B cell (primary cell): ENCODE measurements around the gene ANKRD11. TPM values are rescaled to one million over a fixed set of nuclear protein-coding genes. Genes with fewer than 3 reads are reported as not detected.

Experiments used
- ATAC-seq: fragments of 200-7000 bp; cut with Tn5 transposase; one replicate; pipeline ENCODE4 v1.10.0; 2021; ENCODE audit warnings: low read depth, mild to moderate bottlenecking, moderate number of reproducible peaks, moderate library complexity
- CTCF ChIA-PET: fragments of 350-600 bp; sonication (Branson Sonifier 250); formaldehyde crosslinking; loops from one replicate; lab custom pipeline; 2021; ENCODE audit warnings: antibody characterized with exemption, inconsistent platforms; lab: Charles Lee
- POLR2A ChIA-PET: fragments of 350-600 bp; sonication (Branson Sonifier 250); formaldehyde crosslinking; loops from one replicate; lab custom pipeline; 2021; ENCODE audit warnings: antibody characterized with exemption; lab: Charles Lee
- DNase-seq: peaks from one replicate; pipeline ENCODE4 v3.0.0; 2013
- H2AFZ ChIP-seq: 2 replicates; pipeline ENCODE4 v1.6.1; 2012; ENCODE audit warnings: mild to moderate bottlenecking, low read depth, low read length; ENCODE audit not compliant: insufficient read depth, poor library complexity, severe bottlenecking
- H3K27ac ChIP-seq, 2 donors: 1 replicate in 1 of 2; 2 replicates in 1 of 2; pipeline ENCODE4 v1.5.1; 2012 to 2013; ENCODE audit warnings: low read length in 2 of 2, mild to moderate bottlenecking in 2 of 2, moderate library complexity in 1 of 2
- H3K27me3 ChIP-seq, 4 experiments: fragments of 200-600 bp in 1 of 4; sonication (generic) in 1 of 4; replicated peaks in 1 of 4; 1 replicate in 2 of 4; 2 replicates in 2 of 4; pipeline versions ENCODE4 v1.6.1 to v1.7.0; 2013 to 2016; ENCODE audit warnings: low read length in 3 of 4, mild to moderate bottlenecking in 2 of 4, mixed read lengths in 1 of 4, moderate library complexity in 1 of 4; ENCODE audit not compliant: insufficient read depth in 4 of 4, control insufficient read depth in 3 of 4; ENCODE audit errors: control extremely low read depth in 1 of 4
- H3K36me3 ChIP-seq, 2 experiments: replicated peaks in 1 of 2; 1 replicate in 1 of 2; 2 replicates in 1 of 2; pipeline versions ENCODE4 v1.6.1 to v1.7.1; 2013; ENCODE audit warnings: low read length in 1 of 2; ENCODE audit not compliant: insufficient read depth in 2 of 2, control insufficient read depth in 1 of 2; ENCODE audit errors: control extremely low read depth in 1 of 2, extremely low read depth in 1 of 2
- H3K4me1 ChIP-seq, 2 donors: fragments of 200-600 bp in 1 of 2; sonication (generic) in 1 of 2; 1 replicate in 1 of 2; 2 replicates in 1 of 2; pipeline versions ENCODE4 v1.5.1 to v1.6.1; 2013 to 2017; ENCODE audit warnings: low read length in 2 of 2; ENCODE audit not compliant: control insufficient read depth in 2 of 2, insufficient read depth in 2 of 2
- H3K4me2 ChIP-seq: replicated peaks from 2 replicates; pipeline ENCODE3; 2012; ENCODE audit warnings: mild to moderate bottlenecking, low read depth, low read length; ENCODE audit not compliant: poor library complexity, severe bottlenecking
- H3K4me3 ChIP-seq, 5 experiments: fragments of 200-600 bp in 1 of 5; sonication (generic) in 1 of 5; 1 replicate in 3 of 5; 2 replicates in 2 of 5; pipeline versions ENCODE4 v1.5.1 to v1.7.0; 2011 to 2016; ENCODE audit warnings: low read length in 4 of 5, mild to moderate bottlenecking in 4 of 5, low read depth in 2 of 5, control low read depth in 1 of 5, moderate library complexity in 1 of 5; ENCODE audit not compliant: insufficient read depth in 1 of 5; ENCODE audit errors: control extremely low read depth in 1 of 5, extremely low read depth in 1 of 5
- H3K79me2 ChIP-seq: fragments of 200-600 bp; sonication (generic); one replicate; pipeline ENCODE4 v1.6.0; 2016; ENCODE audit warnings: low read length; ENCODE audit not compliant: control insufficient read depth, insufficient read depth
- H3K9ac ChIP-seq: fragments of 200-600 bp; sonication (generic); 2 replicates; pipeline ENCODE4 v1.6.1; 2017; ENCODE audit warnings: mild to moderate bottlenecking, low read length, moderate library complexity
- H3K9me3 ChIP-seq, 3 donors: one replicate each; pipeline versions ENCODE4 v1.6.1 to v1.7.1; 2013; ENCODE audit warnings: low read length in 2 of 3; ENCODE audit not compliant: control insufficient read depth in 2 of 3, insufficient read depth in 1 of 3; ENCODE audit errors: control extremely low read depth in 1 of 3
- H4K20me1 ChIP-seq: 2 replicates; pipeline ENCODE4 v1.6.0; 2012; ENCODE audit warnings: mild to moderate bottlenecking, low read length; ENCODE audit not compliant: insufficient read depth, control insufficient read depth, poor library complexity, severe bottlenecking
- H3K27ac Mint-ChIP-seq: one replicate; pipeline ENCODE4 v1.8.0; 2021; ENCODE audit warnings: mixed read lengths
- H3K27me3 Mint-ChIP-seq: one replicate; pipeline ENCODE4 v1.8.0; 2021; ENCODE audit warnings: mixed read lengths
- H3K4me1 Mint-ChIP-seq: one replicate; pipeline ENCODE4 v1.8.0; 2021; ENCODE audit warnings: mixed read lengths
- H3K4me3 Mint-ChIP-seq: one replicate; pipeline ENCODE4 v1.8.0; 2021; ENCODE audit warnings: mixed read lengths
- H3K9me3 Mint-ChIP-seq: one replicate; pipeline ENCODE4 v1.8.0; 2022; ENCODE audit warnings: mixed read lengths; ENCODE audit not compliant: insufficient read depth
- CTCF ChIP-seq: fragments of 200-600 bp; IDR thresholded peaks from one replicate; pipeline ENCODE4 v1.8.0; 2022; ENCODE audit warnings: antibody characterized with exemption, mild to moderate bottlenecking
- EZH2 ChIP-seq: IDR thresholded peaks from 2 replicates; pipeline ENCODE4 v1.6.1; 2012; ENCODE audit warnings: borderline replicate concordance, low read depth, mild to moderate bottlenecking, moderate library complexity, low read length; ENCODE audit not compliant: insufficient read depth, poor library complexity, severe bottlenecking
- WGBS: methylation state at CpG from one replicate; pipeline ENCODE4 v1.1.5; 2013; ENCODE audit warnings: missing lambda C conversion rate; ENCODE audit not compliant: insufficient coverage; 5-methylcytosine and 5-hydroxymethylcytosine counted together
- intact Hi-C: fragments of 100-400 bp; cut with micrococcal nuclease; formaldehyde crosslinking; loops from one replicate; pipeline ENCODE4 v1.10.0; 2022
- polyA plus RNA-seq: library from polyadenylated mRNA; depleted of rRNA; stranded (reverse); fragments of >200 nt; gene quantifications from 2 replicates; pipeline ENCODE4 v1.2.3, GENCODE V29; 2012
- total RNA-seq, 2 donors: library from RNA; stranded (reverse); fragments of 120-200 nt in 1 of 2; gene quantifications; 1 replicate in 1 of 2; 2 replicates in 1 of 2; pipeline versions ENCODE4 v1.2.3 to v1.2.4, GENCODE V29; 2013 to 2022

The ANKRD11 gene
- total and polyA plus RNA-seq, 2 donors (not counting 1 experiment from before 2014, with no cell fraction given) = 67.9 to 314 TPM

- 98% methylated on average over 20 of the region's 21 CpGs for WGBS
- no peak overlapping the region for H3K9ac ChIP-seq
- H3K4me3 ChIP-seq = no peak overlapping the region
- H3K9me3 Mint-ChIP-seq = no peaks in the 10 kb centered on the region
- peaks cover 55 to 64% of the 10 kb centered on the region in 2 donors for H3K4me1 ChIP-seq
- ATAC-seq (no peak), DNase-seq (no peak)
- H3K79me2 ChIP-seq = peaks cover 100% of the 10 kb centered on the region
- no peak overlapping the region for H3K27ac ChIP-seq
- POLR2A ChIA-PET = interaction anchor here (1.2 to 1.6 kb wide), 2 partner anchors 13 to 64 kb away, joined by 4 read pairs; no protein-coding TSS in a partner anchor
- no peaks in the 10 kb centered on the region for H3K27me3 ChIP-seq
- H4K20me1 ChIP-seq = peaks cover 99% of the 10 kb centered on the region
- peaks cover 0 to 19% of the 10 kb centered on the region in 2 experiments for H3K36me3 ChIP-seq
- CTCF ChIA-PET = interaction anchor here (0.8 to 1.5 kb wide), 2 partner anchors 12 to 65 kb away, joined by 3 to 8 read pairs; no protein-coding TSS in a partner anchor
- H3K9me3 ChIP-seq = no peaks in the 10 kb centered on the region
- H3K27ac Mint-ChIP-seq = no peak overlapping the region
- peak overlapping the region; percentile 72 for H3K4me2 ChIP-seq
- intact Hi-C loops = loop anchor here (5.0 kb wide), 1 partner anchor 84 kb away; the partner anchor contains the start of gene SPG7
- H3K27me3 Mint-ChIP-seq = no peaks in the 10 kb centered on the region
- no peak overlapping the region for H2AFZ ChIP-seq
- peak overlapping the region; percentile 75 for H3K4me3 Mint-ChIP-seq
- peaks cover 70% of the 10 kb centered on the region for H3K4me1 Mint-ChIP-seq
- TF ChIP-seq EZH2 (no peak), CTCF (no peak)
Measured at GRCh38 chr16:89423681-89424260, 66.6 kb downstream of the ANKRD11 start.
